GM12874 (cell line): Measurements from ENCODE around the gene RASGRF2.

Source experiments
- TF ChIP-seq, protein P1 (sequence below): IDR thresholded peaks from 2 replicates; pipeline ENCODE4 v1.5.1; 2011; ENCODE audit warnings: low read depth, mild to moderate bottlenecking, control low read depth, low read length, moderate library complexity; ENCODE audit not compliant: insufficient read depth

The RASGRF2 gene

DNA sequence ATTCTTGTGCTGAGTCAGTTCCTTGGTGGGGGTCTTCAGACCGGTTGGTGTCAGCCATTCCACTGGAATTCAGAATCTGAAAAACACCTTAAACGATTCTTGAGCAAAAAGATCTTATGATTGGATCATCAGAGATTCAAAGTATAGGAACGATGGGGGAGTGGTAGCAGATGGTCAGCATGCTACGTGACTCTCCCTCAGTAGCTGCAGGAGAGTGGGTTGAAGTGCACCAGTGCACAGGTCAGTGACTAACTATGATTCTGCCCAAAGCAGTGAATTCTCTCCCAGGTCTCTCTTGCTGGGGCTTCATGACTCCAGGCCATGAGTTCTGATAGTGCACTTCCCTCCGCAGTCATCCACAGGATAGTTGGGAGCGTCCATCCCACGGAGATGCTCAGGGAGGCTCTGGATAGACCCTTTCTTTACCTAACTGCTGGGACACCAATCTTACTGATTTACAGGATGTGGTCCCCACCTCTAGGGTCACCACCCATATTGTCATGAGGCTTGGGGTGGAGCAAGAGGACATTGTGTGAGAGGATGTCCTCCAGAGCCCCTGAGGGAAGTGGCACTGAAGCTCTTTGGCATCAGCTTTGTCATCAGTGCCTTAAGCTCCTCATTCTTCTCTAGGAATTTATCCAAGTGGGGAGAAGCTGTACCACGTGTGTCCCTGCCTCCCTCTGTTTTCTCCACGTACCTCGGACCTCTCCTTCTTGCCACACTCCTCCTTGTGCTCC lies 62.0 kb downstream of the RASGRF2 start:
- TF ChIP-seq, protein P1, sequence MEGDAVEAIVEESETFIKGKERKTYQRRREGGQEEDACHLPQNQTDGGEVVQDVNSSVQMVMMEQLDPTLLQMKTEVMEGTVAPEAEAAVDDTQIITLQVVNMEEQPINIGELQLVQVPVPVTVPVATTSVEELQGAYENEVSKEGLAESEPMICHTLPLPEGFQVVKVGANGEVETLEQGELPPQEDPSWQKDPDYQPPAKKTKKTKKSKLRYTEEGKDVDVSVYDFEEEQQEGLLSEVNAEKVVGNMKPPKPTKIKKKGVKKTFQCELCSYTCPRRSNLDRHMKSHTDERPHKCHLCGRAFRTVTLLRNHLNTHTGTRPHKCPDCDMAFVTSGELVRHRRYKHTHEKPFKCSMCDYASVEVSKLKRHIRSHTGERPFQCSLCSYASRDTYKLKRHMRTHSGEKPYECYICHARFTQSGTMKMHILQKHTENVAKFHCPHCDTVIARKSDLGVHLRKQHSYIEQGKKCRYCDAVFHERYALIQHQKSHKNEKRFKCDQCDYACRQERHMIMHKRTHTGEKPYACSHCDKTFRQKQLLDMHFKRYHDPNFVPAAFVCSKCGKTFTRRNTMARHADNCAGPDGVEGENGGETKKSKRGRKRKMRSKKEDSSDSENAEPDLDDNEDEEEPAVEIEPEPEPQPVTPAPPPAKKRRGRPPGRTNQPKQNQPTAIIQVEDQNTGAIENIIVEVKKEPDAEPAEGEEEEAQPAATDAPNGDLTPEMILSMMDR = no peak

DNA sequence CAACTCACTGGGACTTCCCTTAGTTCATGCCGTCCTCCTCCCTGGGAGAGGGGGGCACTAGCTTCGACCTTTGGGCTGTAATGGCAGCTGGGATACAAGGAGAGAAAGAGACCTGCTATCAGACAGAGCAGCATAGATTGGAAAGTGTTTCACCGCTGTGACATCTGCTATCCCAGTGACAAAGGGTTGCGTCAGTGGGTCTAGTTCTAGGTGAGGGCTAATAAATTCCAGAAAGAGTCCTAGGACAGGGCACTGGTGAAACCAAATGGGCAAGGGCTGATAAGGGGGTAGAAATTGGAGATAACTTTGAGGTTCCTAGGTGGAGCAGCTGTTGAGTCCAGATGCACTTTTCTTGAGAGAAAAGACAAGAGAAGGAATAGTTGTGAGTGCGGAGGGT lies 62.5 kb downstream of the RASGRF2 start:
- TF ChIP-seq, protein P1 = no peak

DNA sequence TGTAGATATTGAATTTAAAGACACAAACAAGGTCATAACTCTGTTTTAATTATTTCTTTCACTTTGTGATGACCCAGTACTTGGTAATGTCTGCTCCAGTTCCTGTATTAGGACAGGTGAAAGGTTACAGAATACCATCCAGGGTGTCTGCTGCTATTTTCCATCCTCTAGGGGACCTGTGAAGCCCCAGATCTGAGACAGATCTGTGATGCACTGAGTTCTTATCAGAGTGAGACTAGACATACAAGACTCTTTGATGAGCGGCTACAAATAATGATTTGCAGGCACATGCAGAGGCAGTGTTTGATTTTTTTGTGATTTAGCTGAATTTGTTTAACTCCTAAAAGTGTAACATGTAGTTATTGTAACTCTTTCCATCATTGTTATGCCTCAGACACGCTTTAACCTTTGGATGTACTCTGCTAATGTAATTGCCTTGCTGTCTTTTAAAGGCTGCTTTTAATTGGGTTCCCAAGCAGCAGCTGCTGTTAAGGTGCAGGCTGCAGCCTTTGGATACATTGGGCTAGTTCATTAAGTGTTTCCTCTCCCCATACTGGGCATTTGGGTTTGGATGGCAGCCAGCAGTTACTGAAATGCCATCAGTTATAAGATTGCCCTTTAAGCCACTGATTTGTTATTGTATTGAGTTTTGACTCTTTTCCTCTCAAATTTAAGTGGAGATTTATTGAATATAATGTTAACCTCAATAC lies 63.3 kb downstream of the RASGRF2 start:
- TF ChIP-seq, protein P1 = no peak

DNA sequence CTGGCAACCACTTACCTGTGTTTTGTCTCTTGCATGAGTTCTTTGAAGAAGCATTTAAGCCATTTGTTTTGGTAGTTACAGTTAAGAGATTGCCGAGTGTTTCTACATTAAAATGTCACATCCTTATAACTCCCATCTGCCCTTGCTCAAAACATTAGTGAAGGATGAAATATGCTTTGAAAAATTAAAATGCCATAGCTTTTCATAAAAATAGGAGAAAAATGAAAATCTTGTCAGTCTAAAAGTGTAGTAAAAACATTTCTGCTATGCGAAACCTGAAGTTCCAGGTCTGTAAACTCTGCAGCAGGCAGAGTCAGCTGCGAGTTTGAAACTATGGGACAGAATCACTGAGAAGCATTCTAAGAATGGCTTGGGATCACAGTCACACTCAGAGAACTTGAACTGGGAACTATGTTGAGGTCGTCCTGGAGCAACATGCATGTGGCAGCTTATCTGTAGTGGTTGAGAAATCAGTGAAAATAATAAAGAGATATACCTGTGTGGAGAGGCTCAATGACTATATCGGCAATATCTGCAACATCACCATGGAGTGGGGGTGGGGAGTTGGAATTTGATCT lies 67.4 kb downstream of the RASGRF2 start:
- TF ChIP-seq, protein P1 = no peak

DNA sequence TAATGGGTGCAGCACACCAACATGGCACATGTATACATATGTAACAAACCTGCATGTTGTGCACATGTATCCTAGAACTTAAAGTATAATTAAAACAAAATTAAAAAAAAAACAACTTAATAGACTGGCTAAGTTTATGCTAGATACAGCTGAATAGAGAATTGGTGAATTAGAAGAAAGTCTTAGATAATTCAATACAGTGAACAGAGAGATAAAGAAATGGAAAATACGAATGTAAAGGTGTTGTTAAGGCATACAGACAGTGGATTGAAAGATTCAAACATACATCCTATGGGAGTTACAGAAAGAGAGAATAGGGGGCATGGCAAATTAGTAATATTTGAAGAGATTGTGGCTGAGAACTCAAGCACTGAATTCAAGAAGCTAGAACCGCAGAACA lies 75.4 kb downstream of the RASGRF2 start:
- TF ChIP-seq, protein P1 = no peak

DNA sequence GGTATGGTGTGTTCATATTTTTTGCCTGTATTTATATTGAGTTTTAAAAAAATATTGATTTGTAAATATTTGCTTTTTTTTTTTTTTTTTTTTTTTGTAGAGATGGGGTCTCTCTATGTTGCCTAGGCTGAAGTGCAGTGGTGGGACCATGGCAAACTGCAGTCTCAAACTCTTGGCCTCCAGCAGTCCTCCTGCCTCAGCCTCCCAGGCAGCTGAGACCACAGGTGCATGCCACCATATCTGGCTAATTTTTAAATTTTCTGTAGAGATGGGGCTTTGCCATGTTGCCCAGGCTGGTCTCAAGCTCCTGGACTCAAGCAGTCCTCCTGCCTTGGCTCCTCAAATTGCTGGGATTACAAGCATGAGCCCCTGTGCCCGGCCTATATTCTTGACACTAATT lies 78.3 kb downstream of the RASGRF2 start:
- TF ChIP-seq, protein P1 = no peak

DNA sequence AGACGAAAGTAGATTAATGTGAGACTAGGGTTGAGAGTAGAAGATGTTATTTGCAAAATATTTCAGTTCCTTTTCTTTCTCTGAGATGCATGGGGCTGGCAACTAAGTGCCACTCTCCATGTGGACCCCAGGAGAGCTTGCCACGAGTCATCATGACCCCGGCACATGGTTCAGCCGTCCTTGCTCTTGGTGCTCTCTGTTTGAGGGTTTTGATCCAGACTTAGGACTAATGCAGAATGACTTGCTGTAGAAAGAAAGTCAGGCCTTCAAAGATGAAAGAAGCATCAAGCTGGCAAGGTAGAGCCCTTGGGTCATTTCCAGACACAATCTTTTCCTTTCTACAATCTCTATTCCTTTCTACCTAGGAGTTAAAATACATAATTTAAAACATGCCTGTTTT lies 84.7 kb downstream of the RASGRF2 start:
- TF ChIP-seq, protein P1 = no peak
